Coronary artery (tissue), 2 donors: Measurements from ENCODE around the gene SF3B3.

Source experiments
- DNase-seq: peaks from one replicate; pipeline ENCODE4 v3.0.0-alpha.2; 2017; ENCODE audit warnings: low spot score
- H3K27ac ChIP-seq, 2 donors: fragments of 200-600 bp; sonication (generic); one replicate each; pipeline ENCODE4 v1.5.1; 2016 to 2019
- H3K4me3 ChIP-seq: fragments of 200-600 bp; sonication (generic); 2 replicates; pipeline ENCODE4 v1.5.1; 2016; ENCODE audit warnings: mild to moderate bottlenecking, moderate library complexity
- CTCF ChIP-seq: fragments of 200-600 bp; sonication (generic); IDR thresholded peaks from one replicate; pipeline ENCODE4 v1.5.1; 2019; ENCODE audit warnings: antibody characterized with exemption

The SF3B3 gene

DNA sequence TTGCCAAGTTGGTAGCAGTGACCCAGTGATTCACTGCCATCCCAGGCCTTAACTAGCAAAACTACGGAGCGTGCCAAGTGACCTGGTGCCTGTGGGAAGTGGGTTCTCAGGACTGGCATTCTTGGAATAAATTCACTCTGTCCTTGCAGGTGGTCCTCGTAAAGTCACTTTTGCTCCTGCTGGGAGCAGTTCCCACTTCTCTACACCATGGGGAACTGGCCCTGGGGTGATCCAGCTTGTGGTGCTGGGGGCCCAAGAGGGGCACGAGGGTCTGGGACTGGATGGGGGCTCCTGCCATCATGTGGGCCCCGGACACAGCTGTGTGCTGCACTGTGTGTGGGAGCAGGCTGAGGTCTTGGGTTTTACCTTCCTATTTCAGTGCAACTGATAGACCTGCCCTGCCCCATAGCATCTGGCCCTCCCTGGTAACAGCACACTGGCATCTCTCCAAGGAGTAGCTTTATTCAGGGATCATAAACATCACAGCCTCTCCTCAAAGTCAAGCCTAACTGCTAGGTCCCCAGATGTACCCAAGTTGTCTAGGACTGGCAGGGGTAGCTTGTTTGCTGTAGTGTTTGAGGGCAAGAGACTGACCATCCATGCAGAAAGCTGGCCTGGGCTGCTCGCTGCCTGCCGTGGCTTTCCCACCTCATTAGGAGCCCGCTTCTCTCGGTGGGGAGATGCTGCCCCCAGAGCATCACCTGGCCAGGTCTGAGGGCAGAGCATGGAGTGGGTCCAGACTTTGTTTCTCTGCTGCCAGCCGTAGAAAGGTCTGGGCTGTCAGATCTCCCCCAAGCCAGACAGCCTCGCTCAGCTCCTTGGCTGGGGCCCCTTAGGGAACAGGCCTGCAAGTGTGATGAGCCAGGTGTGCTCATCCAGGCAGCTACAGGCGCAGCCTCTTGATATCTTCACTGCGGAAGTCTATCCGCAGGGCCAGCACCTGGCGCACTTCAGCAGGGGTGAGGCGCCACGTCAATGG lies 43.2 kb upstream of the SF3B3 start:
- no peak for DNase-seq
- Histone ChIP-seq H3K27ac (no peak overlapping the region), H3K4me3 (no peak overlapping the region)
- no peak for TF ChIP-seq CTCF

DNA sequence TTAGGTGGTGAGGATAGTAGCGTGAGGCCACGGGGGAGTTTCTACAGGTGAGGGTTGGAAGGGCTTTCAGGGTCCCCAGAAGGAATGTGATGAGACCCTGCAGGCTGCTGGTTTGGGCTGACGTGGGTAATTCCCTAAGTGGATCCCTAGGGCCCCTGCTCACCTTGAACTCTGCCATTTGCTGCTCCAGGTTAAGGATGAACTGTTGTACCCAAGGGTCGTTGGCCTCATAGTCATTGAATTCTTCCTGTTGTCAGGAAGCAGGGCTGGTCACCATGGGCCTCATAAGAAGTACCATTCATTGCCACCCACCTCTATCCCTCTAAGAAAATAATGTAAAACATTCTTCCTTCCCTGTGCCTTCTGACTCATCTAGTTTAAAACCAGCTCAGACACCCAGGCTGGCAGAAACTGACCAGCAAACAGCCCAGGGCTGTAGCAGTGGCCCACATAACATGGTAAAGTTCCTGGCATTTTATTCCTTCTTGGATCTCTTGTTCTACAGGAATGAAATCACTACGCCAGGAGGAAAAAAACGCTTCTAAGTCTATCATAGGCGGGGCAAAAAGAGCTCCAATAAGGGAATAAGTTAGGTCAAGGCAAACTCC lies 41.6 kb upstream of the SF3B3 start:
- H3K4me3 ChIP-seq = no peak overlapping the region
- TF ChIP-seq CTCF = no peak
- H3K27ac ChIP-seq = no peak overlapping the region
- DNase-seq = no peak

- no peak overlapping the region for H3K27ac ChIP-seq
Measured at GRCh38 chr16:70482624-70483023, 41.0 kb upstream of the SF3B3 start.

DNA sequence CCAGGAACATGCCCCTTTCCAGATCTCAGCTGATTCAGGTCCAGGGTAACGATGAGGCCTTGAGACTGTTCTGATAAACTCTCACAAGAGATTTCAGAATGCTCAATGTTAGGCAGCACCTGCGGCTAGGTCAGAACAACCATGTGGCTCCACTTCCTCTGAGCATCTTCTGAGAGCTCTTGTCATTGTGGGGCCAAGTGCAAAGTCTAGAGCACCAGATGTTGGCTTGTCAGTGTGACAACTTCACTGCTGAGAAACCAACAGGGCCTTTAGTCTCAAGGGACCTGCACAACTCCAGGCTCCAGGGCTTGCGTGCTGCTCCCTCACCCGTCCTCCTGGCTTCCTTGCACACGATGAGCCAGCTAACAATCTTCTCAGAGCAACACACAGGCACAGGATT lies 40.2 kb upstream of the SF3B3 start:
- Histone ChIP-seq H3K4me3 (no peak overlapping the region), H3K27ac (no peak overlapping the region)
- TF ChIP-seq CTCF = no peak
- DNase-seq = no peak

More at GRCh38 chr16:70482624-70483023, 41.0 kb upstream of the SF3B3 start:
- H3K4me3 ChIP-seq = no peak overlapping the region
- no peak for DNase-seq
- TF ChIP-seq CTCF = no peak

DNA sequence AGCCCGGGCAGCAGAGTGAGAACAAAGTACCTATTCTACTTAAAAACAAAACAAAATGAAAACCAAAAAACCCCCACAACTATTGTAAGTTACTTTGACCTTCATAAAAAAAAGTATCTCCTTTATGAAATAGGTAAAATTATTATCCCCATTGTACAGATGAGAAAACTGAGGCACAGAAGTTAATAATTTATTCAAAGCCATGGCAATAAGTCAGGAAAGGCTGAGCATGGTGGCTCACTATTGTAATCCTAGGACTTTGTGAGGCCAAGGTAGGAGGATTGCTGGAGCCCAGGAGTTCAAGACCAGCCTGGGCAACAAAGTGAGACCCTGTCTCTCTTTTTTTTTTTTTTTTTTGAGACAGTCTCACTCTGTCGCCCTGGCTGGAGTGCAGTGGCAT lies 38.7 kb upstream of the SF3B3 start:
- DNase-seq = no peak
- no peak overlapping the region for H3K4me3 ChIP-seq
- TF ChIP-seq CTCF = no peak
- no peak overlapping the region for H3K27ac ChIP-seq

DNA sequence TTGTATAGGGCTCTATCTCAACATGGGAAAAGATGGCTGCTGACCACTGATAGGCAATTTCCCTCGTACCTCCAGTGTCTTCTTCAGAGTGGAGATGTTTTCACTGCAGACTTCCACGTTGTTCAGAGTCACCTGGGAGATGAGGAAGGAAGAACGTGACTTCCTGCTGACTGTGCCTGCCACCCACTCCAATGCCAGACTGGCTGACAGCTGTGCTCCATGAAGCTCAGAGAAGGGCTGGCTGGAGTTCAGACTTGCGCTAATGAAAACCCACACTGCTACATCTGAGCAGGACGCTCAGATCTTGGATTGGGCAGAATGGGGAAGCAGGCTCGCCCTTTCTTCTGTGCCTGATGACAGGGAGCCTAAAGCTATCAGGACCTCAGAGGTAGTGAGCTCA lies 33.4 kb upstream of the SF3B3 start:
- no peak for DNase-seq
- TF ChIP-seq CTCF = no peak
- H3K27ac ChIP-seq = no peak overlapping the region
- H3K4me3 ChIP-seq = no peak overlapping the region
